GM13977 (cell line): ENCODE measurements around the gene TEAD1.

Source experiments
- DNase-seq: peaks from one replicate; pipeline ENCODE4 v3.0.0; 2012; ENCODE audit warnings: low spot score
- CTCF ChIP-seq: IDR thresholded peaks from 2 replicates; pipeline ENCODE4 v1.5.1; 2012; ENCODE audit warnings: mild to moderate bottlenecking, control low read depth; ENCODE audit not compliant: insufficient read depth; ENCODE audit errors: extremely low read depth, missing control alignments
- in situ Hi-C: fragments of 300-500 bp; cut with MboI; formaldehyde crosslinking; loops from one replicate; pipeline ENCODE4 v1.12.0; 2022; ENCODE audit warnings: low sequenced_read_pairs, low pct_unique_long_range_greater_than_20kb, mixed read lengths, inconsistent platforms; ENCODE audit not compliant: unreplicated experiment

Gene TEAD1

GRCh38 chr11:12673601-12673923 is 659 bp upstream of the TEAD1 start:
- peak; percentile 40 for DNase-seq
- in situ Hi-C loops = no loop called here
- no peak for TF ChIP-seq CTCF

GRCh38 chr11:12674571-12674935 is 332 bp downstream of the TEAD1 start:
- peak; percentile 37 for DNase-seq
- in situ Hi-C loops = no loop called here
- no peak for TF ChIP-seq CTCF

DNA sequence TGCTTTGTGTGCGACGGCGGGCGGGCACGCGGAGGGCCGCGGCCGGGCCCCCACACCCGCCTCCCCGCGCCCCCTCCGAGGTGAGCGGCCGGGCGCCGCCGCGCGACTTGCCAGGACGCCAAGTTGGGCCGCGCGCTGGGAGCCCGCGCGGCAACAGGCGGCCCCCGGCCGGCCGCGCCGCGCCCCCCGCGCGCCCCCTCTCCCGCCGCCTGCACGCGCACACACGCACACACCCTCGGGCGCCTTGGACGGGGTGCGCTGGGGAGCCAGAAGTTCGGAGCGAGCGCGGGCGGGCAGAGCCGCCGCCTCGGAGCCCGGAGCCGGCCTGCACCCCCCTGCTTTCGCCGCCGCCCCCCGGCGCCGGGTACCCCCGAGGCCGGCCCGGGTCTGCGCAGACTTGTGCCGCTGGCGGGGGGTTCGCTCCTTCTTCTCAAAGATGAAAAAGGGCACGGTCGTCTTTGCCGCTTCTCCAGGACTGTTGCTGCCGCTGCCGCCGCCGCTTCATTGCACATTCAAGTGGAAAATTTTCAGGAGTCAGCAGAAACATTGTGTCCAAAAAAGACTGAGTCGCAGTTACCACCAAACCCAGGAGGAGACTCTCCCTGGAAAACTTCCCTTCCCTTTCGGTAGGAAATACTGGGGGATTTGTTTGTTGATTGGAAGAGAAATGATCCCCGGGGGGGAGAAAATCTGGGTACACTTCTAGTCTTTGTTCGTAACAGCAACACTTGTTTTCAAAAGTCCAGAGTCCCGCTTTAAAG is 895 bp downstream of the TEAD1 start:
- in situ Hi-C loops = no loop called here
- no peak for TF ChIP-seq CTCF
- DNase-seq = no peak

DNA sequence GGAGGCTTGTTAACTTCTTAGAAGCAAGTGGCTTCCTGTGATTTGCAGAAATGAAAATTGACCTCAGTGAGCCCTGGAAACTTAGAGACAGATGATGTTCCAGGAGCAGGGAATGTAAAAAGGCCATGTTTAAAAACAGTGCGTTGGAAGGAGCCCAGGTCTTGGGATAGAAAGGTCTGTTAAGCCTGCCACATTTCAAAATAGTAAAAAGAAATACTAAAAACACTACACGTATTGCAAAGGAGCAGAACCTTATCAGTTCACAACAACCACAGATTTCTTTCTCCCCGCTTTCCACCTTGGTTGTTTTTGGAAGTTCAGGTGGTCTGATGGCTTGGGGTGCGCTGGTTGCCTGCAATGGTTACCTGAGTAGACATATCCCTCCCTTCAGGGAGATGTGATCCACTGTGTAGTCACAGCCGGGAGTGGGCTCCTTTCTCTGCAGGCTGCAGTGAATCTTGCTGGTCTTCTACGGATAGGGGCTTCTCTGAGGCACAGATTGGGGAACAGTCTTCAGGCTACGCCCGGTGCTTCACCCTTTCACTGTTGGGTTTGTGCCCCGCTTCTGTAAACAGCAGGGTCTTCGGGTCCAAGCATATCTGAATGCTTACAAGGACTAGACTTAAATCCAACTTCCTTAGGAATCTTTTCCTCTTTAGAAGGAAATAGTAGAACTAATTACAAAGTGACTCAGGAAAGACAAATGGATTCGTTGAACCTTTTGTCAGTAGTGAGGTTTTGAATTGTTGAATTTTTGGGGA is 1.9 kb downstream of the TEAD1 start:
- in situ Hi-C loops = no loop called here
- peak; percentile 37 for DNase-seq
- no peak for TF ChIP-seq CTCF

GRCh38 chr11:12677131-12677530 is 2.9 kb downstream of the TEAD1 start:
- TF ChIP-seq CTCF = no peak
- no peak for DNase-seq
- in situ Hi-C loops = no loop called here

DNA sequence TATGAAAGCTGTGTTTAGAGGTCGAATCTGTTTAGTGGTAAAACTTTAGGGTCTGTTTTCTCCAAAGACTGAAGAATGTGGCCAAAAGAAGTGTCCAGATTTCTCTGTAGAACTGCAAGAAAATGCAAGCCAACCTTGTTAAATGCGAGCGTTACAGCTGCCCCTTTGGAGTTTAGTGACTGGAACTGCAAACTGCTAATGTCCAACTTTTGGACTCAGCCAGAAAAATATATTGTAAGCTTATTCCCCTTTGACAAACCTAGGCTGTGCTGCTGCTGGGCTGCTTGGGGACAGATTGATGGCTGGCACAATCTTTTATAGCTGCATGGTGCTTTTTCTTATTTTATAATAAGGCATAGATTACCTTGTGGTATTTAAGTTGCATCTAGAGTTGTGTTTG is 3.9 kb downstream of the TEAD1 start:
- DNase-seq = no peak
- in situ Hi-C loops = no loop called here
- no peak for TF ChIP-seq CTCF
